Lung (tissue), 12 donors: ENCODE measurements around the gene PTPRG. TPM values are rescaled to one million over a fixed set of nuclear protein-coding genes. Genes with fewer than 3 reads are reported as not detected.
A peak's percentile ranks its signal among the peaks of the same experiment; 100 is the strongest.

Experiments
- ATAC-seq: fragments of 200-7000 bp; cut with Tn5 transposase; one replicate; pipeline ENCODE4 v1.9.1; 2020; ENCODE audit warnings: moderate number of reproducible peaks; ENCODE audit not compliant: insufficient read depth, low FRiP score
- DNase-seq, 3 donors: peaks; one replicate each; pipeline ENCODE4 v3.0.0-alpha.2; 2013 to 2017
- H3K27ac ChIP-seq, 2 donors: one replicate each; pipeline ENCODE4 v1.5.1; 2013; ENCODE audit warnings: mild to moderate bottlenecking in 2 of 2, moderate library complexity in 2 of 2, control low read depth in 1 of 2, inconsistent platforms in 1 of 2, low read depth in 1 of 2, low read length in 1 of 2
- H3K27me3 ChIP-seq, 3 donors: one replicate each; pipeline ENCODE4 v1.5.1; 2013; ENCODE audit warnings: low read length in 2 of 3; ENCODE audit not compliant: control insufficient read depth in 3 of 3, insufficient read depth in 3 of 3
- H3K36me3 ChIP-seq, 4 donors: one replicate each; pipeline ENCODE4 v1.5.1; 2013; ENCODE audit warnings: low read length in 4 of 4, mild to moderate bottlenecking in 1 of 4, moderate library complexity in 1 of 4; ENCODE audit not compliant: control insufficient read depth in 4 of 4, insufficient read depth in 4 of 4
- H3K4me1 ChIP-seq, 5 donors: one replicate each; pipeline ENCODE4 v1.5.1; 2013; ENCODE audit warnings: low read length in 5 of 5, mild to moderate bottlenecking in 2 of 5, moderate library complexity in 1 of 5; ENCODE audit not compliant: control insufficient read depth in 5 of 5, insufficient read depth in 5 of 5
- H3K4me3 ChIP-seq: one replicate; pipeline ENCODE4 v1.5.1; 2013; ENCODE audit warnings: mild to moderate bottlenecking, control low read depth, moderate library complexity
- H3K9ac ChIP-seq, 2 donors: one replicate each; pipeline ENCODE4 v1.5.1; 2013; ENCODE audit warnings: low read length in 2 of 2, control low read depth in 1 of 2; ENCODE audit not compliant: insufficient read depth in 1 of 2
- H3K9me3 ChIP-seq, 4 donors: one replicate each; pipeline ENCODE4 v1.5.1; 2013; ENCODE audit warnings: low read length in 3 of 4, mild to moderate bottlenecking in 1 of 4, moderate library complexity in 1 of 4; ENCODE audit not compliant: control insufficient read depth in 4 of 4, insufficient read depth in 3 of 4
- CTCF ChIP-seq: IDR thresholded peaks from 2 replicates; pipeline ENCODE4 v1.5.1; 2012; ENCODE audit warnings: mild to moderate bottlenecking; ENCODE audit errors: control extremely low read depth, extremely low read depth
- WGBS, 2 donors: extraction: QIAGEN DNeasy Blood & Tissue Kit; methylation state at CpG; one replicate each; pipeline ENCODE4 v1.1.7; 2013; 5-methylcytosine and 5-hydroxymethylcytosine counted together
- polyA plus RNA-seq, 2 donors: library from polyadenylated mRNA; stranded (reverse); fragments of 200-250 nt; gene quantifications; one replicate each; pipeline ENCODE4 v1.2.1, GENCODE V29; 2013
- total RNA-seq, 2 donors: library from RNA; depleted of rRNA in 1 of 2; stranded (reverse); fragments of >200 nt in 1 of 2; gene quantifications; one replicate each; pipeline ENCODE4 v1.2.1, GENCODE V29; 2014 to 2021
- donor health status: control.
- donor health status: control.
- donor health status: Bipolar disorder and iron deficiency.
- donor health status: healthy.
- donor health status: DM: yes; HTN: yes; CAD: no.

Gene PTPRG
- total and polyA plus RNA-seq, 4 donors: 8.5 to 131 (median 75.9) TPM

DNA sequence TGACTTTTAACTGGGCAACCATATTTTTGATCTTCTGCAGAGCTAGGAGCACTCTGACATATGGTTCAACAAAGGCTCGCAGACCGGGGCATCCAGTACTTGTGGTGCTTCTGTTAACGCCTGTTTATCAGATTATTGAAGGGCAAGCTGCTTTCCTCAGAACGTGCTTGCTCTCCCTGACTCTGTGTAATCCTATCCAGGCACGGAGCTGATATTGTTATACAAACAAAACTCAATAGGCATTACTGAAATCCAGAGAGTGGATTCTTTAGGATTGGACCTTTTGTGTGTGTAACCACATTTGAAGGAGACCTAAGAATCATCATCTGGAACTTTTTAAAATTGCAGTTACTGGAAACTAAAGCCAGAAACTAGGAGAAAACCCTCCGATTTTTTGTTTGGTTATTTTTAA, 246.5 kb downstream of the PTPRG start:
- Histone ChIP-seq H3K9ac (no peak overlapping the region), H3K27ac (peak overlapping the region; percentile 35 to 79), H3K4me3 (no peak overlapping the region), H3K36me3 (no peaks in the 10 kb centered on the region), H3K4me1 (peaks cover 9 to 74% (median 36%) of the 10 kb centered on the region in 5 donors), H3K27me3 (no peaks in the 10 kb centered on the region), H3K9me3 (no peaks in the 10 kb centered on the region)
- 39 to 72% methylated on average over 6 of the region's 6 CpGs for WGBS, 2 donors
- peak in 2 of 3 donors; percentile 51 to 52 for DNase-seq
- ATAC-seq: no peak
- TF ChIP-seq CTCF: no peak

DNA sequence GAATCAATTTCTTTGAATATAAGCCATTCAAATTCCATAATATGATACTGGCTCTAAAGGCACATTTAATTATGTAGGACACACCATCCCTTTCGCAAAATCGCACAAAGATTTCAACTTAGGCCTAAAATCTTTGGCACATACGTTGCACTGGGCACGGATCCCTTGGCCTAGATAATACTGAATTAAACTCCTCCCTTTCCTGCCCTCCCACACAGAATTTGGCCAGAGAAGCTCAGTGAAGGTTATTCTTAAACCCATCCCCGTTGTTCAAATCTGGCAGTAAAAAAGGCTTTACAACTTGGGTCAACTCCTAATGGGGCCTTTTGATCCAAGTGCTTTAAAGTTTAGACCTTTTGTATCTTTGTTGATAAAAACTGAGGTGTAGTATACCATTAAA, 247.2 kb downstream of the PTPRG start:
- Histone ChIP-seq H3K4me3 (no peak overlapping the region), H3K27me3 (no peaks in the 10 kb centered on the region), H3K9me3 (no peaks in the 10 kb centered on the region), H3K36me3 (no peaks in the 10 kb centered on the region), H3K27ac (peak overlapping the region in 1 of 2 donors; percentile 79), H3K4me1 (peaks cover 9 to 70% (median 36%) of the 10 kb centered on the region in 5 donors), H3K9ac (no peak overlapping the region)
- DNase-seq: peak; percentile 57 to 89 (median 78)
- no peak for TF ChIP-seq CTCF
- peak; percentile 45 for ATAC-seq
- 63 to 70% methylated on average over 5 of the region's 5 CpGs for WGBS, 2 donors

DNA sequence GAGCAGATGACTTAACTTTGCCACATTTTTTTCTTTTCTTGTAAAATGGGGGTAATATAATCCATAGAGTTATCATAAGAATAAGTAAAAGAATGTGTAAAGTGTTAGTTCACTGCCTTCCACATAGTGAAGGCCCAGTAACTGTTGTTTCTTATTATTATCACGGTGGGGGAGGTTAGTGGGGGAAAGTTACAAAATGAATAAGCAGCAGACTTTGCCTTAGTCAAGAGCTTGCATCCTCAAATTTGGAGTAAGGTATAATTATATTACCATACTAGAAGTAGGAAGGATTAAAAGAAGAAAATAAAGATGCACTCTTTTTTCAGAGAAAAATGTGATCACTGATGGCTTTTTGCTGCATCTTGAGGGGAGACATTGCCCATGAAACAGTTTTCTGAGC, 247.6 kb downstream of the PTPRG start:
- 83 to 90% methylated on average over 1 of the region's 1 CpG for WGBS, 2 donors
- Histone ChIP-seq H3K36me3 (no peaks in the 10 kb centered on the region), H3K4me1 (peaks cover 11 to 66% (median 38%) of the 10 kb centered on the region in 5 donors), H3K9me3 (no peaks in the 10 kb centered on the region), H3K4me3 (no peak overlapping the region), H3K9ac (no peak overlapping the region), H3K27ac (peak overlapping the region in 1 of 2 donors; percentile 11), H3K27me3 (no peaks in the 10 kb centered on the region)
- ATAC-seq: no peak
- no peak for DNase-seq
- TF ChIP-seq CTCF: no peak

DNA sequence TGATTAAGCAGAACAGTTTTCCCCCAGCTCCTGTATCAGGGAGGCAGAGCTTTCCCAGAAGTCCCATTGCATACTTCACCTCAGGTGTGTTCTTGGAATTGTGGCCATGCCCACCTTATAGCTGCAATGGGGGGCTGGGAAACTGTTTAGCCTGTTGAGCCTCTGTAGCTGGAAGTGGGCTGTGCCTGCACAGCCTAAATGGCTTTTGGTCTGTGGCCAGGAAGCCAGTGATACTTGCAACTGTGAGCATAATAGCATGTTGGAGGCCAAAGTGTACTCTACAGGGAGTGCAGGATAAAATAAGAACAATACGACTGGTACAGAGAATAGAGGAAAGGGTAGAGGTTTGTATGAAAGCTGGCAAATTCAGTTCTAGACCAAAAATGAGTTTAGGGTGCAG, 248.5 kb downstream of the PTPRG start:
- WGBS, 2 donors: 39 to 63% methylated on average over 1 of the region's 1 CpG
- Histone ChIP-seq H3K9me3 (no peaks in the 10 kb centered on the region), H3K36me3 (no peaks in the 10 kb centered on the region), H3K27me3 (no peaks in the 10 kb centered on the region), H3K27ac (peak overlapping the region in 1 of 2 donors; percentile 46), H3K4me1 (peaks cover 12 to 58% (median 33%) of the 10 kb centered on the region in 5 donors), H3K9ac (no peak overlapping the region), H3K4me3 (no peak overlapping the region)
- no peak for TF ChIP-seq CTCF
- ATAC-seq (no peak), DNase-seq (peak; percentile 71 to 91 (median 81))
